Gastrocnemius medialis (tissue), 4 donors: ENCODE measurements around the gene AUTS2. TPM values are rescaled to one million over a fixed set of nuclear protein-coding genes. Genes with fewer than 3 reads are reported as not detected.

ENCODE experiments used
- ATAC-seq, 2 donors: fragments of 150-250 bp; one replicate each; pipeline ENCODE4 v1.9.1; 2016
- DNase-seq, 2 donors: peaks; one replicate each; pipeline ENCODE4 v3.0.0-alpha.2; 2019
- H3K27ac ChIP-seq, 4 donors: fragments of 200-600 bp; sonication (generic); 1 replicate in 1 of 4; 2 replicates in 3 of 4; pipeline ENCODE4 v1.5.1; 2016 to 2018; ENCODE audit warnings: mild to moderate bottlenecking in 2 of 4, moderate library complexity in 1 of 4
- H3K27me3 ChIP-seq, 3 donors: fragments of 200-600 bp; sonication (generic) in 2 of 3; 1 replicate in 1 of 3; 2 replicates in 2 of 3; pipeline versions ENCODE4 v1.5.1 to v1.6.0; 2016 to 2019; ENCODE audit warnings: mild to moderate bottlenecking in 1 of 3, moderate library complexity in 1 of 3
- H3K36me3 ChIP-seq, 2 donors: fragments of 200-600 bp; sonication (generic) in 1 of 2; one replicate each; pipeline ENCODE4 v1.5.1; 2017 to 2018
- H3K4me1 ChIP-seq, 2 donors: fragments of 200-600 bp; sonication (generic) in 1 of 2; one replicate each; pipeline ENCODE4 v1.5.1; 2016 to 2017; ENCODE audit warnings: mild to moderate bottlenecking in 2 of 2
- H3K4me3 ChIP-seq, 4 donors: fragments of 200-600 bp; sonication (generic) in 3 of 4; 1 replicate in 1 of 4; 2 replicates in 3 of 4; pipeline ENCODE4 v1.5.1; 2016 to 2019; ENCODE audit warnings: mild to moderate bottlenecking in 2 of 4
- H3K9me3 ChIP-seq, 3 donors: fragments of 200-600 bp; sonication (generic) in 2 of 3; 1 replicate in 1 of 3; 2 replicates in 2 of 3; pipeline ENCODE4 v1.5.1; 2016 to 2019
- POLR2A ChIP-seq, 2 donors: fragments of 450-650 bp; IDR thresholded peaks; one replicate each; pipeline ENCODE4 v1.6.1; 2017; ENCODE audit warnings: antibody characterized with exemption in 2 of 2, mild to moderate bottlenecking in 2 of 2, moderate library complexity in 2 of 2
- in situ Hi-C, 4 donors: fragments of 200-750 bp; cut with MboI; loops; one replicate each; pipeline versions ENCODE4 v1.15.0 to v1.8.0; 2017; ENCODE audit warnings: low sequenced_read_pairs in 4 of 4
- intact Hi-C: fragments of 100-400 bp; cut with DNase I; formaldehyde crosslinking; loops from one replicate; pipeline ENCODE4 v1.15.1; 2023; ENCODE audit warnings: low total_unique reads
- total RNA-seq, 4 donors: library from RNA; depleted of rRNA; stranded (reverse); fragments of >200 nt; gene quantifications; one replicate each; pipeline versions ENCODE4 v1.1.0 to v1.2.3, GENCODE V29; 2016
- TF ChIP-seq, protein P1 (sequence below), 5 experiments: fragments of 450-650 bp in 3 of 5; fragments of 200-600 bp in 2 of 5; sonication (generic) in 2 of 5; IDR thresholded peaks in 4 of 5; conservative IDR thresholded peaks in 1 of 5; 1 replicate in 4 of 5; 2 replicates in 1 of 5; pipeline ENCODE4 v1.5.1; 2016 to 2019; ENCODE audit warnings: antibody characterized with exemption in 5 of 5, mild to moderate bottlenecking in 3 of 5, moderate library complexity in 3 of 5

Gene AUTS2
- total RNA-seq, 4 donors from 2014 or later = 2.5 to 16.2 (median 8.5) TPM

DNA sequence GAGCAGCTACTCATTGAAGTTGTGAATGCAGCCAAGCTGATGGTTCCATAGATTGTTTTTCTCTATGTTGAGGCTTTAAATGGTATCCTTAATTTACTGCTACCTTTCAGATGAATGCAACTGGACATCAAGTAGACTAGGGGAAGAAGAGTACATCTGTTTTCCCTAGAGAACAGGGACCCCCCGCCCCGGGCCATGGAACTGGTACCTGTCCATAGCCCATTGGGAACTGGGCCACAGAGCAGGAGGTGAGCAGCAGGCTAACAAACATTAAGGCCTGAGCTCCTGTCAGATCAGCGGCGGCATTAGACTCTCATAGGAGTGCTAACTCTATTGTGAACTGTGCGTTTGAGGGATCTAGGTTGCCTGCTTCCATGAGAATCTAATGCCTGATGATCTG is 391.3 kb downstream of the AUTS2 start:
- H3K9me3 ChIP-seq = no peaks in the 10 kb centered on the region
- no peak for ATAC-seq
- no peak overlapping the region for H3K4me3 ChIP-seq
- no peak overlapping the region for H3K27ac ChIP-seq
- no peak for TF ChIP-seq POLR2A (IDR thresholded peaks at IDR 0.05)
- TF ChIP-seq, protein P1, sequence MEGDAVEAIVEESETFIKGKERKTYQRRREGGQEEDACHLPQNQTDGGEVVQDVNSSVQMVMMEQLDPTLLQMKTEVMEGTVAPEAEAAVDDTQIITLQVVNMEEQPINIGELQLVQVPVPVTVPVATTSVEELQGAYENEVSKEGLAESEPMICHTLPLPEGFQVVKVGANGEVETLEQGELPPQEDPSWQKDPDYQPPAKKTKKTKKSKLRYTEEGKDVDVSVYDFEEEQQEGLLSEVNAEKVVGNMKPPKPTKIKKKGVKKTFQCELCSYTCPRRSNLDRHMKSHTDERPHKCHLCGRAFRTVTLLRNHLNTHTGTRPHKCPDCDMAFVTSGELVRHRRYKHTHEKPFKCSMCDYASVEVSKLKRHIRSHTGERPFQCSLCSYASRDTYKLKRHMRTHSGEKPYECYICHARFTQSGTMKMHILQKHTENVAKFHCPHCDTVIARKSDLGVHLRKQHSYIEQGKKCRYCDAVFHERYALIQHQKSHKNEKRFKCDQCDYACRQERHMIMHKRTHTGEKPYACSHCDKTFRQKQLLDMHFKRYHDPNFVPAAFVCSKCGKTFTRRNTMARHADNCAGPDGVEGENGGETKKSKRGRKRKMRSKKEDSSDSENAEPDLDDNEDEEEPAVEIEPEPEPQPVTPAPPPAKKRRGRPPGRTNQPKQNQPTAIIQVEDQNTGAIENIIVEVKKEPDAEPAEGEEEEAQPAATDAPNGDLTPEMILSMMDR (IDR thresholded peaks at IDR 0.05 in 4 of 5, conservative IDR thresholded peaks at IDR 0.05 in 1 of 5) = no peak
- H3K36me3 ChIP-seq = no peaks in the 10 kb centered on the region
- in situ Hi-C loops (no loop called here), intact Hi-C loops (no loop called here)
- H3K27me3 ChIP-seq = no peaks in the 10 kb centered on the region
- H3K4me1 ChIP-seq = no peaks in the 10 kb centered on the region
- DNase-seq = no peak

GRCh38 chr7:69992938-69993337 is 394.7 kb downstream of the AUTS2 start:
- intact Hi-C loops (no loop called here), in situ Hi-C loops (no loop called here)
- Histone ChIP-seq H3K4me1 (no peaks in the 10 kb centered on the region), H3K27ac (no peak overlapping the region), H3K36me3 (no peaks in the 10 kb centered on the region), H3K9me3 (no peaks in the 10 kb centered on the region), H3K27me3 (no peaks in the 10 kb centered on the region), H3K4me3 (no peak overlapping the region)
- DNase-seq = no peak
- TF ChIP-seq, protein P1 (IDR thresholded peaks at IDR 0.05 in 4 of 5, conservative IDR thresholded peaks at IDR 0.05 in 1 of 5) = no peak
- TF ChIP-seq POLR2A (IDR thresholded peaks at IDR 0.05) = no peak
- no peak for ATAC-seq

GRCh38 chr7:69994218-69994617 is 395.9 kb downstream of the AUTS2 start:
- in situ Hi-C loops = no loop called here
- H3K36me3 ChIP-seq = no peaks in the 10 kb centered on the region

DNA sequence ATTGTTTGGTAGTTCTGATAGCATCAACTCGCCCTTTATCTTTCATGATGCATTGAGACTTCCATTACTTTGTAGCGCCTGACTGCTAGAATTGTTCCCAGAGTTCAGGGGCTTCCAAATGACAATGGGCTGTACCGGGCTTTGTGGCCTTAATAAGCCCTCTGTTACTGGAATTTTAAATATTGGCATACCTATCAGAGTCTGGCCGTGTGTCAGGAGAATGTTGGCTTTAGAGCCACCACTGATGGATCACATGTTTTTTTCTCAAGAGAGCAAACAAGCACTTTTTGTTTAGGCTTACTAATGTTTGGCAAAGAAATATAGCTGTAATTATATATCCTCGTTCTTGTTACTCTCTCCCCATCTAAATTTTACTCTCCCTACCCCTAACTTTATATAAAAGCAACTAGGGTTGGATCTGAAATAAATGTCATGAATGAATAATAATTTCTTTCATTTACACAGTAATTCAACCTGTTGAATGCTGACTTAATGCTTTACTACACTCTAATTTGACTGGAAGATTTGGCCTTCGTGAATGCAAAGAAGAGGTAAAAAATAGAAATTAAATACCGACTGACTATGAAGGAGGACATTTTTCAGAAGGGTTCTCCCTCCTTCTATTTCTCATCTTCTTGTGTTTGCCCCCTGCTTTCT is 396.7 kb downstream of the AUTS2 start:
- H3K27ac ChIP-seq = no peak overlapping the region
- no peaks in the 10 kb centered on the region for H3K9me3 ChIP-seq
- in situ Hi-C loops = no loop called here
- no peaks in the 10 kb centered on the region for H3K36me3 ChIP-seq
- H3K27me3 ChIP-seq = no peaks in the 10 kb centered on the region
- DNase-seq = no peak
- no peak for ATAC-seq
- H3K4me1 ChIP-seq = no peaks in the 10 kb centered on the region
- no peak overlapping the region for H3K4me3 ChIP-seq
- TF ChIP-seq POLR2A (IDR thresholded peaks at IDR 0.05) = no peak
- TF ChIP-seq, protein P1 (IDR thresholded peaks at IDR 0.05 in 4 of 5, conservative IDR thresholded peaks at IDR 0.05 in 1 of 5) = no peak
- intact Hi-C loops = no loop called here

More at GRCh38 chr7:69994218-69994617, 395.9 kb downstream of the AUTS2 start:
- TF ChIP-seq POLR2A (IDR thresholded peaks at IDR 0.05) = no peak
- TF ChIP-seq, protein P1 (IDR thresholded peaks at IDR 0.05 in 4 of 5, conservative IDR thresholded peaks at IDR 0.05 in 1 of 5) = no peak
- ATAC-seq (no peak), DNase-seq (no peak)
- Histone ChIP-seq H3K27ac (no peak overlapping the region), H3K27me3 (no peaks in the 10 kb centered on the region), H3K9me3 (no peaks in the 10 kb centered on the region), H3K4me3 (no peak overlapping the region), H3K4me1 (no peaks in the 10 kb centered on the region)
- intact Hi-C loops = no loop called here

DNA sequence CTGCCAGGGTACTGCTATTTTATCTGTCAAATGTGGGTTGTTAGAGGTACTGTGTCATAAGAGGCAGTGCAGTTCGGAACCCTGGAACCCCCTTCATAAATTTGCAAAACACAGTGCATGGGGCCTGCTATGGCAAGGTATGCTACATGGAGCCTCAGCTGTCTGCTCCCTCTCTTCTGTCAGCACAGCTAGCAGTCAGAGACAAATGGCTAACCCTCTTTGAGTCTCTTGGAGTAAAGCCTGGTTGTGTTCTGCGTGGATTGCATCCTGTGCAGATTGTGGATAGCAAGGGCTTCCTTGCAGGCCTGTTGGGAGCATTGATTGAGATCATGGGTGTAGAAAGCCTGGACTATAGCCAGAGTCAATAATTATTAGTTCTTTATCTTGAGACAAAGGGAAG is 397.8 kb downstream of the AUTS2 start:
- no peak for ATAC-seq
- Histone ChIP-seq H3K4me1 (no peaks in the 10 kb centered on the region), H3K9me3 (no peaks in the 10 kb centered on the region), H3K36me3 (no peaks in the 10 kb centered on the region), H3K27me3 (no peaks in the 10 kb centered on the region), H3K27ac (no peak overlapping the region), H3K4me3 (no peak overlapping the region)
- intact Hi-C loops = no loop called here
- DNase-seq = no peak
- in situ Hi-C loops = no loop called here
- TF ChIP-seq, protein P1 (IDR thresholded peaks at IDR 0.05 in 4 of 5, conservative IDR thresholded peaks at IDR 0.05 in 1 of 5) = no peak
- TF ChIP-seq POLR2A (IDR thresholded peaks at IDR 0.05) = no peak
